GM18499 (cell line): ENCODE measurements around the gene TOPAZ1.
"Not testable (repeated sequence)": the region's sequence is repeated elsewhere in the genome, so short reads cannot be mapped to it uniquely, and the experiment has no call there.

Experiments
- ATAC-seq: cut with Tn5 transposase; IDR thresholded peaks from one replicate; pipeline ENCODE4 v1.9.1; 2021; ENCODE audit warnings: moderate number of reproducible peaks; ENCODE audit not compliant: insufficient read depth, unreplicated experiment

Gene TOPAZ1

DNA sequence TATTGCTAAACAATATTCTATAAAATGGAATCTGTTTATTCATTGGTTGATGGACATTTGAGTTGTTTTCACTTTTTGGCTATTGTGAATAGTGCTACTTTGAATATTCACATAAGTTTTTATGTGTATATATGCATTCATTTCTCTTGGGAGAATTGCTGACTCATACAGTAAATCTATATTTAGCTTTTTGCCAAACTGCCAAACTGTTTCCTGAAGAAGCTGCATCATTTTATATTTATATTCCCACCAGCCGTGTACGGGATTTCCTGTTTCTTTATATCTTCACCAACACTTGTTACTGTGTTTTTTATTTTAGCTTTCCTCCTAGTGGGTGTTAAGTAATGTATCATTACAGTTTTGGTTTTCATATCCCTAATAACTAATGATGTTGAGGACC is 84.3 kb downstream of the TOPAZ1 start:
- no peak for ATAC-seq

DNA sequence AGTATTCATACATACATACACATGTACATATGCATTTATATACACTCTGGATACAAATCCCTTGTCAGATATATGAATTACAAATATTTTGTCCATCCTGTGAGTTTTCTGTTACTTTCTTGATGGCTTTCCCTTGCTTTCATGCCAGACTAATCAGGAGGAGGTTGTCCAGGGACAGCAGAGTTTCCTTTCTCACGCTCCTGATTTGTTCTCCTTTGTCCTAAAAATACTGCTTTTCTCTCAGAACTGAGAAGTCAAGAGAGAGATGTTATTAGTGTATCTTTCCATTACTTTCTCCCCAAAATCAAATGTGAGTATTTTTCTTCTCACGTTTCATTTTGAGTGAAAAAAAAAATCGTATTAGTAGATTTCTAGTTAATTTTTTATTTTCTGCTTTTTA is 84.8 kb downstream of the TOPAZ1 start:
- no peak for ATAC-seq

DNA sequence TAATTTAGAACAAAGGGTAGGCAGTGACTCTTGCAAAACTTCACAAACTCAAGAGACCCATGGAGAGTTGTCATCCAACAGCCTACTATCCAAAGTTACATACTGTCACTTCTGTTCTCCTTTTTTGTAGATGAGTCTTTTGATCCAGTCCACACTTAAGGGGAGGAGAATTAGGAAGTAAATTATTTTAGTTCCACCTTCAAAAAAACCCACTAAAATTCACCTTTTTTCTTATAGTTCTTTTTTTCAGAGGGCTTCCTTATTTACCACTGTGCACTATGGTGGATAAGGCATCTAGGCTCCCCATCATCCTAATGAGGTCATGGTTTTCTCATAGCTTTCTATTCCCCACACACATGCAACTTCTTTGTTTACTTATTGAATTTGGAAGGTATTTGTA is 88.3 kb downstream of the TOPAZ1 start:
- no peak for ATAC-seq

DNA sequence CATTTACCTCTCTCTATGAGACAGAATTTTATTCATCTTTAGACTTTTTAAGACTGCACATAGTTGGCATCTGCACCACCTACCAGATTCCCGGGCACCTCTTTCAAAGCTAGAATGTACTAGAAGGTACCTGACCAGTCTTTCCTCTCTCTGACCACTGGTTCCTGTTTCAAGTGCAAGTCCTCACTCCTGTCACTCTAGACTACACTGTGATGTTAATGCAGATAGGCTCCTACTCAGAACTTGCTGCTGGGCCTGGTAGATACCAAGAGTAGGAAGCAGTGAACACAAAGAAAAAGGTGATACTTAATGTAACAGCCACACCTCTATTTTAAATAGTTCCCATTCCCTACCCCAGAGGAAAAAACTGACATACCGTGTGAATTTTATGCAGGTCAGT is 88.8 kb downstream of the TOPAZ1 start:
- no peak for ATAC-seq

DNA sequence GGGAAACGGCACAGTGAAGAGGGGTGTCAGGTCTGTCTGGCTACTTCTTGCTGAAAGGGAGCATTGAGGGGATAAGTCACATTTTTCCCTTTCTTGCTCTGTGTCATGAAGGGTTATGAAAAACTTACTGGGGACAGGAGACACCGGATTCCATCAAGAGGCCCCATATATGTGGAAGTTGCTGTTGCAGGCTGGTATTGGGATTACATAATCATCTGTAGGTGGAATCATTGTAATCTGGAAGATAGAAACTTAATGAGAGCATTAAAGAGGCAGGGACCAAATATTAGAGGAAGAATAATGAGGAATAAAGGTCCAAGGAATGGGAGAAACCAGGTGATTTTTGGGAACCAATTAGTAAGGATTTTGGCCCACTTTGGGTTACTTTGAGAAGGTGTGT is 92.6 kb downstream of the TOPAZ1 start:
- no peak for ATAC-seq

DNA sequence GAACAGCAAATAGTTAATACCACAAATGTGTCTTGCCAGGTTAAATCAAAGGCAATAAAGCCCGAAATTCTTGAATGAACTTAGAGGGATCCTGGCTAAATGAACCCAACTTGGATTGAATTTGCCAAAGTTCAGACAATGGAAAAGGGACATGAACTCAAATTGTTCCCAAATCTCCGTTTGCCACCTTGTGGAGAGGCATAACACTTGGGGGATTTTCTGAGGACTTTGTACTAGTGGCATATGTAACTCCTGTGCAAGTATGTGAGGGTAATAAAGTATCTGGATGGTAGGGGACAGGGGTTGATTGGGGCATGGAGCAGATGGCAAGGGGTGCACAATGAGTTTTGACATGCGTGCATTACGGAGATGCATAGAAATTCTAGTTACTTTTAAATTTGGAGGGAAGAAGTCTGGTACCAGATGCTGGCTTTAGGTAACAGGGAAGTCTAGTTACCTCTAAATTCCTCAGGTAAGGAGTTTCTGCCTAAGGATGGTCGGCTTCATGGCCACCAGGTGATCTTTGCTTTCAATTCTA is 95.6 kb downstream of the TOPAZ1 start:
- ATAC-seq: no peak

DNA sequence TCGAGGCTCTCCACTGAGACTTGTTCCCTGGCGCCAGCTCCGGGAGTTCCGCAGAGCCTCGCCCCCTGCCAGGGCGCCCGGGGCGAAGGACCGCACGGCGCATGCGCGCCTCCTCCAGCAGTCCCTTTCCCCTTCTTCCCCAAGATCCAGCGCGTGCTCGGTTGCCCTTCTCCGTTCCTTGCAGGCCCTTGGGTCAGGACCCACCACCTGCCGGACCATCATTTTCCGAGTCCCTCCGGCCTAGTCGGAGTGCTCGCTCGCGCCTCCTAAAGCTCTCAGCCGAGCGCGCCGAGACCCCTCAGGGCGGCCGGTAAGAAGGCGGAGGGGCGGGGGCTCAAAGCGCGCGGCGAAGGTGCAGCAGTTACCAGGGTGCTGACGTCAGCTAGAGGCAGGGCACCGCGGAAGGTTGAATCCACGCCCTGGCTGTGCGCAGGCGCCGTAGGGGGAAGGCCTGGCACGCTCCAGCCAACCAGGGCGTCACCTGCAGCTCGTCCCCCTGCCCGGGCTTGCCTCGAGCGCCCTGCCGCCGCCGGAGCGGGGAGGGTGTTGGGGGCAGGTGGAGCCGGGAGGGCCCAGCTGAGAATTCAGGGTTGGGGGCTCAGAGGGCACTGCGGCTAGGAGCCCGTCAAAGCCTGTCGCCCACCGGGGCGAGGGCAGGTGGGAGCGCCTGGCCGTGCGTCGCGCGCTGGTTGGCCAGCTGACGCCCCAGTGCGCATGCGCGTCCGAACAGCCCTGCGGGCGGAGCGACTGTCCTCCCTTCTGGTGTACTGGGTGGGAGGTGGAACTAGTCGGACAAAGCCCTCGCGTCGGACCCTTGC is 96.5 kb downstream of the TOPAZ1 start, which contains the start of gene TCAIM:
TCAIM (plus strand) TSS at position 757 of the 818 bp plus-strand sequence. CDS start 16,017 bp downstream, outside the sequence.
- peak; percentile 78 for ATAC-seq

DNA sequence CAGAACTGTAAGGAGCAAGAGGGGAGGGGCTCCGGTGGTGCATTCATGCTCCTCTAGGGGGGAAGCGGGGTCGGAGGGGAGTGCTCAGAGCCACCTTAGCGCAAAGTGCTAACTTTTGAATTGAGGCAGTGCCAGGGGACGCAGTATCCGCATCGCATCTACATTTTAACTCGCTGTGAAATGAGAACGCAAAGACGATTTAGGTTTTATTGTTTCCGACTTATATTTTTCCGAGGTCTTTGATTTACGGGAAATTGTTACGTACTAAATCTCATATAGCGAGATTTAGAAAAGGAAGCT is 97.1 kb downstream of the TOPAZ1 start:
- no peak for ATAC-seq

DNA sequence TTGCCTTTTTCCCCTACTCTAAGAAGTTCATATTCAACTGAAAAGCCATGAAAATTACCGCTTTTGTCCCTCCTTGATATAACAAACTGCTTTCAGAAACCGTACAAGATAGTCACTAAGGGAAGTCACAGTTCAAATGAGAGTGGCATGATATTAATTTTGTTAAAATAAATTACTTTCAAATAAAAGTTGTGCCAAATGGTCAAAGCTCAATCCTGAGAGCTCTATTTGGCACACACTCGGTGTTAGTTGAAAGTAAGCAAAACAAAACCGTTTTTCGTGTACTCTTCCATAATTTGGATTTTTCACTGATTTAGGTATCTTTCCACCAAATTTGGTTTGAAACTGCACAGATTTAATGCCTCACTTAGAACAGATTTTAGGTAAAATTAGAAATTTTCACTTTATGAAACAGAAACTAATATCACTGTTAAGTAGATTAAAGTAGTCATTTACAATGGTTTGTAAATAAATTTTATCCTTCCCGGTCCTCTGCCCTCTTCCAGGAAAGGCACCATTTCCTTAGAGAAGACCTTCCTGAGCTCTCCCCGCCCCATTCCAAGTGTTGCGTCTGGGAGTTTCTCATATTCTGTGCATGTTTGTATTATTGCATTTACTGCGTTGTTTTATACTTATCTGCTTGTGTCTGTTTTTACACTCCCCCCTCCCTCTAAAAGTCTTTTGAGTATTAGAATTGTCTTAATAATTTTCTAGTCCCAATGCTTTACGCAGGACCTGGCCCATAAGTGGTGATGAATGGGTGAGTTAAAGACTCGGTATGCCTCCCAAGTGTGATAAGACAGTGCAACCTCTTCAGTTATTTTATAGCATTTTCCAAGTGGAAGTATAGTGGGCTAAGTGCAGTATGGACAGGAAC is 97.7 kb downstream of the TOPAZ1 start:
- no peak for ATAC-seq

DNA sequence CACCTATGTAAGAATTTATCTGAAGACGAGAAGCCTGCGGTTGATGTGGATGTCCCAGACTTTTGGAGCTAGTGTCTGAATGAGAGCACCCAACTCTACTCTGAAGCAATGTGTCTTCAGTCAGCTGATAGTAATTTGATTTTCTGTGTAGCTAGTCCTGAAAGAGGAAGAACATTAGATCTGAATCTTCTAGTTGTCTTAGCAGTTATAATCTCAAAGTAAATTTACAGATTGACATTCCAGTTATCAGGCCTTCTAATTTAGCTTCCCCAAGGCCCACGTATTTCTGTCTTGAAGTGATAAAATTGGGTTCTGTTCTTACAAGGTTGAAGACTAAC is 98.3 kb downstream of the TOPAZ1 start:
- no peak for ATAC-seq

DNA sequence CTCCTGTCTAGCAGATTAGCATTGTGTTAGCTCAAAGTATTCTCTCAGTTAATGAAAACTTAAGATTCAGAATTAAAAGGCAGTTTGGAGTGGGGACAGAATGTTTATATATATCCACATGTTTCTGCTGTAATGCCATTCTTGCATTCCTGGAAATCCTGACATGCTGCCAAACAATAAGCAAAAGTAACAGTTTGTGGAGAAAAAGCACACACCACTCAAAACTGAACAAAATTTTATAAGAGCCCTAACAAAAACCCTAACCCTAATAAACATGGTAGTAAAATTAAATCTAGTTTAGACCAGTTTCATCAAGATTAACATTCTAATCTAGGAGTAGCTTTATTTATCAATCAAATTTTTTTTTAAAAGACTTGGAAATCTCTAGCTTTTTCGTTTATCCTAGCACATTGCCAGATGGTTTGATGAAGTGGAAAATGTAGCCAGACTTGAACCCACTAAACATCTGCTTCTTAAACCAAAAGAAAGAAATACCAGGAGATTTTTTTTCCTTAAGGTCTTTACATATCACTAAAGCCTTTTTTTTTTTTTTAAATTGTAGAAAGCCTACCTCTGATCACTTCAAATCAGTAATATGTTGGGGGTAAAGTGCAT is 100.6 kb downstream of the TOPAZ1 start:
- ATAC-seq: no peak

DNA sequence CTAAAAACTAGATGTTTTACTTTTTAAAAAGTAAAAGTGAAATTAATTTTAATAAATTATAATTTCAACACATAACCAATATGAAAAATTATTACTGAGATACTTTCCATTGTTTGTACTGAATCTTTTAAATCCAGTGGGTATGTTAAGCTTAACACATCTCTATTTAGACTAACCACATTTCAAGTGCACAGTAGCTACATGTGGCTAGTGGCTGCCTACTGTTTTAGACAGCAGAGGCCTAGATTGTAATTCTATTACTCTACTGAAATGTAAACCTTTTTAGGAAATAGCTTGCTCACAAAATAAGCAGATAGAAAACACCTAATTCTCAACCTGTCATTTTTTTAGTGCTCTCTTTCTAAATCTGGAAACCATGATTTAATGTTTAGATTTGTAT is 101.7 kb downstream of the TOPAZ1 start:
- no peak for ATAC-seq

DNA sequence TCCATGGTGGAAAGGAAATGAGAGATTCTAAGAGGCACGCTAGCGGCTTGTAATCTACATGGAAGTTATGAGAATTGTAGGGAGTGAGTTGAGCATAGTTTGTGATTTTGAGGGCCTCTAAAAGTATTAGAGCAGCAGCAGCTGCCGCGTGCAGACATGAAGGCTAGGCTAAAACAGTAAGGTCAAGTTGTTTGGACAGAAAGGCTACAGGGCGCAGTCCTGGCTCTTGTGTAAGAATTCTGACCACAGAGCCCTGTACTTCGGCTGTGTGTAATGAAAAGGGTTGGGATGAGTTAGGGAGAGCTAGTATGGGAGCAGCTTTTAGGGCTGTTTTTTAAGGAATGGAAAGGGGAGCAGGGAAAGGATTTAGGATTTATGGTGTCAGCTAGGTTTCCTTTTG is 104.9 kb downstream of the TOPAZ1 start:
- not testable (repeated sequence) for ATAC-seq

DNA sequence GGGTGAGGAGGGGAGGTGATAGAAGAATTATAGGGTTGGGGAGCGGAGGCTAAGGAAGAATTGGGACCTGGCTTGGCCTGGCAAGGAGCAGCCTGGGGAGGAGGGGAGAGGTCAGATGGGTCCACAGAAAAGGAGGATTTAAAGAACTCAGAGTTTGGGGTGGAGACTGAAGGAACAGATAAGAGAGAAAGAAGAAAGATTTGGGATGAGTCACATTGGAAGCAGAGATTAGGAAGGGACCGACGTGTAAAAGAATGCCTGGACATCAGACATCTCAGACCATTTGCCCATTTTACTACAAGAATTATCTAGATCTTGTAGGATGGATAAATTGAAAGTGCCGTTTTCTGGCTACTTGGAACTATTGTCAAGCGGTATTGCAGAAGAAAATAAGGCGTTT is 107.3 kb downstream of the TOPAZ1 start:
- ATAC-seq: no peak

DNA sequence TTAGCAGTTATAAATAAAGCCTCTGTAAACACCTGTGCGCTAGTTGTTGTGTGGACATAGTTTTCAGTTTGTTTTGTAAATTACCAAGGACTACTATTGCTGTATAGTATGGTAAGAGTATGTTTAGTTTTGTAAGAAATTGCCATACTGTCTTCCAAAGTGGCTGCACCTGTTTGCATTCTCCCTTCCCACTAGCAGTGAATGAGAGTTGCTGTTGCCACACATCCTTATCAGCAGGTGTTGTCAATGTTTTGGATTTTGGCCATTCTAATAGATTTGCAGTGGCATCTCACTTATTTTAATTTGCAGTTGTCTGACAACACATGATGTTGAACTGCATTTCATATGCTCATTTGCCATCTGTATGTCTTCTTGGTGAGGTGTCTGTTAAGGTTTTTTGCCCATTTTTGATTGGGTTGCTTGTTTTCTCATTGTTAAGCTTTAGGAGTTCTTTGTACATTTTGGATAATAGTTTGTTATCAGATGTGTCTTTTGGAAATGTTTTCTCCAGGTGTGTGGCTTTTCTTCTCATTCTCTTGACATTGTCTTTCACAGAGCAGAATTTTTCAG is 111.8 kb downstream of the TOPAZ1 start:
- no peak for ATAC-seq

DNA sequence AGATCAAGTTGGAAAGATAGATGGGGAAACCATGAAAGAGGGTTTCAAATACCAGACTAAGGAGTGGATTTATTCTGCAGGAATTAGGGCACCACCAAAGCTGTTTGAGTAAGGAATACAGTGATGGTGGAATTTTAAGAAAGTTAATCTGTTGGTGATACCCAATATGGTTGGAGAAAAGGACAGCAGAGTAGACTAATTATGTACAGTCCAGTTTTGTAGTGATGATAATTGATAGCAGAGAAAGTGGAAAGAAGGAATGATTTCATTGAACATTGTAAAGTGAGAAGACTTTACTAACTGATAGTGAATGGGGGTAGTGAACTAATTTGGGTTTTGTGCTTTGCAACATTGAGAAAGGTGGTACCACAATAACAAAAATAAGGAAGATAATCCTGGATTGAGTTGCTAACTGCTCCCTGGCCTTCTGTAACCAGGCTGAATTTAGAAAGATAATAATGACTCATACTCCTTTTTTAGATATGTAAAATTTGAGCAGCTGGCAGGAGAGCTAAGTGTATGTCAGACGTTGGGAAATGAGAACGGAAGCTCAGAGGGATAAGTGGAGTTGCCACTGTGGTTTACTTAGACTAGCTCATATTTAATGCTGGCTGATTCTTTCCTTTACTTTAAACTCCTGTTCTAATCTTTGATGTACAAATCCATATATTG is 113.8 kb downstream of the TOPAZ1 start:
- ATAC-seq: no peak

DNA sequence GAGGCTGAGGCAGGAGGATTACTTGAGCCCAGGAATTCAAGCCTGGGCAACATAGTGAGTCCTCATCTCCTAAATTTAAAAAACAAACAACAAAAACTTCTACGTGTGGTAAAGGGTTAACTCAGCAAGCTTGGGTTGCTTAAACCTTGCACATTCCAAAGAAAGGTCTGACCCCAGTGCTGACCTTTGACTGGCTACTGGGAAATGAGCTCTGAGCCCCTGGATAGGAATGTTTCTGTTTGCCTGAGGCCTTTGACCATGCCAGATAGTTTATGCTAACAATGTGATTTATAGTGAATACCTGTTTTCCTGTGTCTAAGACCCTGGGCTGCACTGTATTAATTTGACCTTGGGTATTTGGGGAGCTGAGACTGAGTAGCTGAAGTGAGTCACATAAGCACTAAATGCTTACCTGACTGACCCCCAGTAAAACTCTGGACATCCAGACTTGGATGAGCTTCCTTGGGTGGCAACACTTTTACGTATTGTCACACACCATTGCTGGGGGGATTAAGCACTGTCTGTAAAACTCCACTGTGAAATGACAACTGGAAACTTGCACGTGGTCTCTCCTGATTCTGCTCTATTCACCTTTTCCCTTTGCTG is 117.6 kb downstream of the TOPAZ1 start:
- ATAC-seq: no peak

DNA sequence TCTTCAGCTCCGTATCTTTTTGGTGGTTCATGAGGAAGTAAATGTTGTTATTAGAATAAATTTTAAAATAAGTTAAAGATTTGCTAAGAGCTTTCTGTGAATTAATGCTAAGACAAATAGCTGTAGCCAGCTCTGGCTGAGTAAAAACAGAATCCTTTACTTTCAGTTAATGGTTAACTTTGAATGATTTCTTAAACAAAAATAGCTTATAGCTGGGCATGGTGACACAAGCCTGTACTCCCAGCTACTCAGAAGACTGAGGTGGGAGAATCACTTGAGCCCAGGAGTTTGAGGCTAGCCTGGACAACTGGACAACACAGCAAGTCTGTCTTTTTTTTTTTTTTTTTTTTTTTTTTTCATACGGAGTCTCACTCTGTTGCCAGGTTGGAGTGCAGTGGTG is 121.9 kb downstream of the TOPAZ1 start:
- ATAC-seq: no peak

DNA sequence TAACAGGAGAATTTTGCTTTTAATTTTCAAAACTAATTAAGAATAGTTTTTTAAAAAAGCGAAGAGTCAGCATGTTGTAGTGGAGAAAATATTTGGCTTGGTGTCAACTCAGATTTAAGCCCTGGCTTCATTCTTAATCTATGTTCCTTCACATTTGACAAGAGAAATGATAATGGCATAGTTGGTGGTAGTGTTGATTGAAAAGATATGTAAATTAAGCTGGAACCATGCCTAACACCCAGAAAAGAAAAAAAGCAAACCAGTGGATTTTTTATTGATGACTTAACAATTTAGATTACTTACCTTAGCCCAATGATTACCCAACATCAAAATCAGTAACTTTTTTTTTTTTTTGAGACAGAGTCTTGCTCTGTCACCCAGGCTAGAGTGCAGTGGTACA is 124.3 kb downstream of the TOPAZ1 start:
- no peak for ATAC-seq

DNA sequence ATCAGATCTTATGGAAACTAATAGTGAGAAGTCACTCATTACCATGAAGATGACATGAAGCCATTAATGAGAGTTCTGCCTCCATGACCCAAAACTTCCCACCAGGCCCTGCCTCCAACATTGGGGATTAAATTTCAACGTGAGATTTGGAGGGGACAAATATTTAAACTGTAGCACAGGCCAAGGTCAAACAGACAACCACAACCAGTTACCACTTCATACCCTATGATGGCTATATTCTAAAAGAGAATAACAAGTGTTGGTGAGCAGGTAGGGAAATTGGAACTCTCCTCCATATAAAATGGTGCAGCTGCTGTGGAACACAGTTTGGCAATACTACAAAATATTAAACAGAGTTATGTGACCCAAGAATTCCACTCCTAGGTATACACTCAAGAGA is 133.8 kb downstream of the TOPAZ1 start:
- no peak for ATAC-seq
